Right lung (tissue), 10 donors: ENCODE results near the gene ISL2. TPM values are rescaled to one million over a fixed set of nuclear protein-coding genes. Genes with fewer than 3 reads are reported as not detected.
"Not testable (repeated sequence)": the region's sequence is repeated elsewhere in the genome, so short reads cannot be mapped to it uniquely, and the experiment has no call there.

Experiments
- DNase-seq, 2 donors: peaks; one replicate each; pipeline ENCODE4 v3.0.0-alpha.2; 2013
- long read RNA-seq, 8 donors: transcript quantifications; one replicate each; lab custom pipeline, GENCODE V29; 2026
- polyA plus RNA-seq, 5 donors: library from polyadenylated mRNA; unstranded; fragments of 120-200 nt; gene quantifications; one replicate each; pipeline versions ENCODE4 v1.2.1 to v1.2.3, GENCODE V29; 2013; ENCODE audit warnings: inconsistent platforms in 1 of 5, low replicate concordance in 1 of 5; ENCODE audit not compliant: insufficient read length in 5 of 5, insufficient read depth in 1 of 5

The ISL2 gene
- polyA plus RNA-seq = under 1 TPM in 3 of 5 donors, not detected in 2; 0.10 to 0.19 (median 0.13) TPM
- long read RNA-seq, donor 1 = 0 reads
- long read RNA-seq, donor 2 = 0 reads
- long read RNA-seq, donor 3, partial matches to known transcripts = 36 of 36 reads
- long read RNA-seq, donor 3, other reads (novel, unspliced or antisense) = 0 of 36 reads
- long read RNA-seq, donor 4 = 0 reads
- long read RNA-seq, donor 5 = 0 reads
- long read RNA-seq, donor 6, partial matches to known transcripts = 0 of 2 reads
- long read RNA-seq, donor 6, other reads (novel, unspliced or antisense) = 0 of 2 reads
- long read RNA-seq, donor 7 = 0 reads
- long read RNA-seq, donor 8 = 0 reads

DNA sequence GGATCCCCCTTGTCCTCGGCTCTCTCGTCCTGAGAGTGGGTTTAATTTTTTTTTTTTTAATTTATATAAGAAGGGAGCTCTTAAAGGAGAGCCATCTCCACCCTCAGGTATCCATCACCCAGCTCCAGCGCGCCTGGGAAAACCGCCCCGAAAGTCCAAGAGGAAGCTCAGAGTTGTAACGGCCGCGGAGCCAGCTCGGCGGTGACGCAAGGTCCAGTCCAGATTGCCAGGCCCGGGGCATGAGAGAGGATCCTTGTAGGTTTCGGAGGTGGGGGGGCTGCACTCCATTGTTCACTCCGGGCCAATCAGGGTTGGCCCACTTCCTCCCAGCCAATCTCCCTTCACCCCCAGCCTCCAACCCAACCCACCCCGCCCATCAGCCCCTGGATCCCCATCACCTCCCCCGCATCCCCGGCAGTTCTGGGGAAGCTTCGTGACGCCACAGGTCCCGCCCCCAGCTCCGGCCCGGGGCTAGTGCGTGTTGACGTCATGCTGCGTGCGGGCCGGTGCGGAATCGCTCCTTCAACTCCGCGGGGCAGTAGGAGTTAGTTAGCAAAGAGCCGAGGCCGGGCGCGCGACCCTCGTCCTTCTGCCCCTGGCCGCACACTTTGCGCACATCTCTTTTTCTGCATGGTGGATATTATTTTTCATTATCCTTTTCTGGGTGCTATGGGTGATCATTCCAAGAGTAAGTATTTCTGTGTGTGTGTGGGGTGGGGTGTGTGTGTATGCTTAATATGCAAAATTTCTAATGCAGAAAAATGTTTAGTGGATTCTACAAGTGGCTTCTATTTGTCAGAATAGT is at the start of gene ISL2:
Gene ISL2, plus strand, starts transcription at position 520 of the 805 bp plus-strand sequence. Its CDS starts 111 bp downstream, at position 631.
- no peak for DNase-seq

DNA sequence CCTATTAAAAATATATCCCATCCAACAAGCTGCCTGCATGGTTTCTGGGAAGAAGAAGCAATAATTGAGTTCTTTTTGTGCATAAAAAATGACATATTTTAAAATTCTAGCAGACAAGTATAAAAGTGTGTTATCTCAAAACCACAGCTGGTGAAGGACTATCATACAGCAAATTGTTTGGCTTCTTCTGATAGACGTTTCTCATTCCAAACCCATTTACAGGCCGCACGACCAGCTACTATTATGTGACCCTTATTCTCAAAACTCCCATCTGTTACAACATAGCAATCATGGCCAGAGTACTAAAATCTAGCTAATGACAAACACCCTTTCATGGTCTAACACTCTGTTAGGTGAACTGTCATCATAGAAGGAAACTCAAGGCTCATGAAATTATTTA is 47.0 kb upstream of the ISL2 start:
- DNase-seq = no peak

DNA sequence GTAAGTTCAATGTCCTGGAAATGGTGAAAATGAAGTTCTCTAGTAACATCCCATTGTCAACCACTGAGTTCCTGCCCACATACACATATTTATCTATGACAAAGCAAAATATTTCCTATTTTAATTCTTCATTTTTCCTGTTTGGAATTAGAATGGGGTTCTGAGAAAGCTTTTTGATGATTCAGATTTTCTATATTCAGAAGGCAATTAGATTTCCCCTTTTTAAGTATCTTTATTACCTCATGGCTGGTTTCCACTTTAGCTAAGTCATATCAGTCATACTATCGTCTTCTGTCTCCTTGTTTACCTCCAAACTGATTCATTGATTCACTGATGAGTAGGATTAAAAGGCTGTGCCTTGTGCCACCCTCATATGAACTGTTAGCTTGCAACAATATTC is 43.2 kb upstream of the ISL2 start:
- DNase-seq = no peak

DNA sequence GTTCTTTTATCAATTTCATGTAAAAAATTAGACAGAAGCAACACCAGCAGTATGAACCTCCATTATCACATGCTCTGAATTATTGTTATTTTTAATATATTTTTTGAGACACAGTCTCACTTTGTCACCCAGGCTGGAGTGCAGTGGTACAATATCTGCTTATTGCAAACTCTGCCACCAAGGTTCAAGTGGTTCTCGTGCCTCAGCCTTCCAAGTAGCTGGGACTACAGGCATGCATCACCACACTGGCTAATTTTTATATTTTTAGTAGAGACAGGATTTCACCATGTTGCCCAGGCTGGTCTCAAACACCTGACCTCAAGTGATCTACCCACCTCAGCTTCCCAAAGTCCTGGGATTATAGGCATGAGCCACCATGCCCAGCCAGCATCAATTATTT is 42.1 kb upstream of the ISL2 start:
- not testable (repeated sequence) for DNase-seq

DNA sequence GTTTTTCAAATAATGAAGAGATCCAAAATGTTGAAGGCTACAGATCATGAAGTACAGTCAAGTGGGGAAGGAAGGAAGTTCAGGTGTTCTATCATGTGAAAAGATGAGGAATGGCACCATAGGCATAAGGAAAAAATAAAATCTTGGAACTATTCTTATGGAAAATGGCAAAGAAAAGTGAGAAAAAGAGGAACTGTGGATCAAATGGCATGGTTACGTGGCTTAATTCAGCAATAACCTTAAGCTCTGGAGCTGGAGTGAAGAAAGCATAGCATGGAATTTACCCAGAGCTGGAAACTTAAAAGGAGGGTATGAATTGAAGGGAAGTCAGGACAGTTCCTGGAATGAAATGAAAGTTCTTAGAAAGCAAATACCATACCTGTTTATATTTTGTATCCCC is 39.7 kb upstream of the ISL2 start:
- no peak for DNase-seq

DNA sequence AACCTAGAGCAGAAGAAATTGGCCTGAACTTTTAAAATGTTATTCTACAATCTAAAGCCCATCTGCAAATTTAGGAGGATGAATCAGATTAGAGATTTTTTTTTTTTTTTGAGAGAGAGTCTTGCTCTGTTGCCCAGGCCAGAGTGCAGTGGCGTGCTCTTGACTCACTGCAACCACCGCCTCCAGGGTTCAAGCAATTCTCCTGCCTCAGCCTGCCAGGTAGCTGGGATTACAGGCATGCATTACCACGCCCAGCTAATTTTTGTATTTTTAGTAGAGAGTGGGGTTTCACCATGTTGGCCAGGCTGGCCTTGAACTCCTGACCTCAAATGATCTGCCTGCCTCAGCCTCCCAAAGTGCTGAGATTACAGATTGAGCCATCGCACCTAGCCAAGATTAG is 38.6 kb upstream of the ISL2 start:
- DNase-seq = not testable (repeated sequence)

DNA sequence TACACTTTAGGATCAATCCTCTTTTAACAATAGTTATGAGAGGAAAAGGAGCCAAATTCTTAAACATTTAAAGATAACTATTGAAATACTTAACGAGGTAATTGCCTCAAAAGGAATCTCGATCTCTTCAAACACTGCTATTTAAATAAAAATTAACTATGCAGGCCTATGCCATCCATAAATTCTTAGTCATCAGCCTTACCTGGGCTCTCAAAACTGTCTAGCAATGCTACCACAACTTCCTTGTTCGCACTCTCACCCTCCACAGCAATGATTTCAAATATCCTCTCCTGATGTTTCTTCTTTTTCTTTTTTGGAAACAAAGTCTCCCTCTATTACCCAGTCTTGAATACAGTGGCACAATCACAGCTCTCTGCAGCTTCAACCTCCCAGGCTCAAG is 37.6 kb upstream of the ISL2 start:
- DNase-seq = no peak

DNA sequence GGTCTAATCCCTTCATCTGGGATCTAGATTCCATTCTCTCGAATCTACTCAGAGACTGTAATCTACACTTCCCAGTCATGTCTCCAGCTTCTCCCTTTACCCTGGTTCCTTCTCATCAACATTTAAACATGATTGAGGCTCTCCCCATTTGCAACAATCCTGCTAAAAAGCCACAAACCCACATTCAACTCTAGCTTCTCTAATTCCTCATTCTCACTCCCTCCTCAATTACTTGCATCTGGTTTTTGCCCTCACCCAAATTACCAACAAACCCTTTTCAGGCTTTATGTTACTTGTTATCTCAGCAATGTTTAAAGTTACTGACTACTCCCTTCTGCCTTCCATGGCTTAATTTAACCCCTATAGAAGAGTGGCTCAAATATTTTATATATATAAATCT is 36.8 kb upstream of the ISL2 start:
- DNase-seq = no peak

DNA sequence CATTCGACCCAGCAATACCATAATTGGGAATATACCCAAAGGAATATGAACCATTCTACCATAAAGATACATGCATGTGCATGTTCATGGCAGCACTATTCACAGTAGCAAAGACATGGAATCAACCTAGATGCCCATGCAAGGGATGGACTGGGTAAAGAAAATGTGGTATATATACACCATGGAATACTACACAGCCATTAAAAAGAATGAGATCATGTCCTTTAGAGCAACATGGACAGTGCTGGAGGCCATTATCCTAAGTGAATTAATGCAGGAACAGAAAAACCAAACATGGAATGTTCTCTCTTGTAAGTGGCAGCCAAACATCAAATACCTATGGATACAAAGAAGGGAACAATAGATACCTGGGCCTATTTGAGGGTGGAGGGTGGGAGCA is 32.7 kb upstream of the ISL2 start:
- DNase-seq = no peak

DNA sequence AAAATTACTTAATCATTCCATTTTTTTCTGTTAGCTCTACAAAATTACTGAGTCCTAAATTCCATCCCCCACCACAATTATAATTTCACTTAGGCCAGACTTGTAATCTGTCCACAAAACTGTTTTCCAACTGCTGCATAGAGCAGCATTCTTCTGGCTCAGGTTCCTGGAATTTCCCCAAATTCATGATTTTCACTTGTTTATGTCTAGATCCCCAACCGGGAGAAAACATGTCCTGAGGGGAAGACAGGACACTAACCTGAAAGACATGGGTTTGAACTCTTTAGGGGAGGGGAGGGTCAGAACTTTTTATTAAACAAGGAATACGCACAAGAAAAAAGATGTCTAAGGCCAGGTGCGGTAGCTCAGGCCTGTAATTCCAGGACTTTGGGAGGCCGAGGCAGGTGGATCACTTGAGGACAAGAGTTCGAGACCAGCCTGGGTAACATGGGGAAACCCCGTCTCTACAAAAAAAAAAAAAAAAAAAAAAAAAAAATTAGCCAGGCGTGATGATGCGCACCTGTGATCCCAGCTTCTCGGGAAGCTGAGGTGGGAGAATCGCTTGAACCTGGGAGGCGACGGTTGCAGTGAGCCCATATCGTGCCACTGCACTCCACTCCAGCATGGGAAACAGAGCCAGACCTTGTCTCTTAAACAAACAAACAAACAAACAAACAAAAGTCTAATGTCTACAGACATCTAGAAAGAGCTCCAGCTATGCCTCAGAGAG is 26.8 kb upstream of the ISL2 start:
- peak in 1 of 2 donors; percentile 35 for DNase-seq

DNA sequence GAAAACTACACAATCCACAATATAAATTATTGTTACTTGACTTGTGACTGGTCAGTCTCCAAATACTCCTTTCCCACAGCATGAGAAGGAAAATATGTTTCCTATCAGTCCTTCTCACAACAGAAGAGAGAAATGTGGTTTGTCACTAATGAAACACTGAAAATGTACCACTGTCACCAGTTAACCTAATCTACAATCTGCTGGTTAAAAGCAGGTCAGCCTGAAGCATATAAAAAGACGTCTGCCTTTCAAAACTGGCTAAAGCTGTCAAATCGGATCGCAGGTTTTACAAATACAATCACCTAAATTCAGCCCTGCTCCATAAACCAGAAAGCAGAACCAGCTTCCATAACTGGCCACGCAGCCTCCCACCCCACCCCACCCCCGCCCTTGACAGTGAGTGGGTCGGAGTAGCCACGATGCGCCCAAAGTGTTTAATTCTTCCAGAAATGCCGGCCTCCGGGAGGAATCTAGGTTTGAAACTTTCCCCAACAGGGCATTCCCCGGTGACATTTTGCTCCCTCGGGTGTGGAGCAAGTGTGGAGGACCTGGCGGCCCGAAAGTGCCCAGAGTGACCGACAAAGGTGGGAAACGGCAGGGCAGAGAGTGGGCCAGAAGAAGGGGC is 26.0 kb upstream of the ISL2 start:
- DNase-seq = no peak

DNA sequence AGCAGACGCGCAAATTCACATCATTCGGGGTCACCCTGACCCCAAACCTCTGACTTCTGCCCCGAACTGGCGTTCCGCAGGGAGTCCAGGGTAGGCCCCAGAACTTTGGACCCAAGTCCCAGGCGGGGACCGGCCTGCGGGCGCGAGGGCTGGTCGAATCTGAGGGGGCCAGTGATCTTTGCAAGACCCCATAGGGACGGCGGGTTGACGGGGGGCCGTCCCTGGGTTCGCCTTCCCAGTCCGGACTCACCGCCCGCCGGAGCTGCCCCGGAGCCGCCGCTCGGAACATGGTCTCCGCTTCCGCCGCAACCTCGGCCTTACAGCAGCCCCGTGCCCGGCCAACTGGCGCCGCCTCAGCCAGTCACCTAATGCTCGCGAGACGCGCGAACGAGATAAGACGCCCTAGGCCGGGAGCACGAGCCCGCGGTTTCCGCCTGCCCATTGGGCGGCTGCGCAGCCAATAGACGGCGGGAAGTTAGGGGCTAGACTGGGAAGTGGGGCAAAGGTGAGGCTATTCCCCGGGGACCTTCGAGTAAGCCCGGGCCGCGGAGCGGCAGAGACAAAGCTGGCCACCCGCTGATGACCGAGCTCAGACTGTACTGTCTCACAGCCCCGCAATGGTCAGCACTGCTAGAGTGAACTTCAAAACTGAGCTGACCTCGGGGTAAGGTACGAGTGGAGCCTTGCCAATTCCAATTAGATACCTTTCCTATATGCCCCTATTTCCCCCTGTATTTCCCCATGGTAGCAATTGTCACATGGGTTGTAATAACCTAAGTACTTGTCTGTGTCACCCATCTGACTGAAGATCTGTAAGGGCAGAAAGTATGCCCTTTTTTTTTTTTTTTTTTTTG is 25.2 kb upstream of the ISL2 start, which contains the start of gene ETFA:
Gene ETFA, minus strand, starts transcription at position 370 of the 854 bp plus-strand sequence. Its CDS starts 81 bp downstream, at position 289.
- peak; percentile 93 to 94 for DNase-seq

DNA sequence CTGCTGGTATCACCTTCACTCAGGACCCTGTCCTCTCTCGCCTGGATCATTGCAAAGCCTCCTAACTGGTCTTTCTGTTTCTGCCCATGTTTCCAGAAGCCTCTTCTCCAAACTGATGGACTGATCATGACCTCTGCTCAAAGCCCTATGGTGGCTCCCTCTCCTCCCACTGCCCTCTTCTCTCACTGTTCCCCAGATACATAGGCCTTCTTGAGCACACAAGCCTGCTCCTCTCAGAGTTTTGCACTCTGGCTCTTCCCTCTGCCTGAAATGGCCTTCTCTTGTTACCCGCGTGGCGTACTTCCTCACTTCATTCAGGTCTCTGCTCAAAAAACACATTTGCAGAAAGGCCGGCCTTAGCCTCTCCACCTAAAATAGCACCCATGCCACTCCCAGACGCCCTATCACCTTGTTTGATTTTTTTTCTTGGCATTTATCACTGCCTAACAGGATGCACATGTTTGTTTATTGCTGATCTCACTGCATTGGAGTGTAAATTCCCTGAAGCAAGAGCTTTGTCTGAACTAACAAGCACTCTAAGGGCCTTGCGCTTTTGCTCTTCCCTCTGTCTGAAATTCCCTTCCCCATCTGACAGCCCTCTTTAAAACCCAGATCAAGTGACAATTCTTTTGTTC is 23.9 kb upstream of the ISL2 start:
- no peak for DNase-seq

DNA sequence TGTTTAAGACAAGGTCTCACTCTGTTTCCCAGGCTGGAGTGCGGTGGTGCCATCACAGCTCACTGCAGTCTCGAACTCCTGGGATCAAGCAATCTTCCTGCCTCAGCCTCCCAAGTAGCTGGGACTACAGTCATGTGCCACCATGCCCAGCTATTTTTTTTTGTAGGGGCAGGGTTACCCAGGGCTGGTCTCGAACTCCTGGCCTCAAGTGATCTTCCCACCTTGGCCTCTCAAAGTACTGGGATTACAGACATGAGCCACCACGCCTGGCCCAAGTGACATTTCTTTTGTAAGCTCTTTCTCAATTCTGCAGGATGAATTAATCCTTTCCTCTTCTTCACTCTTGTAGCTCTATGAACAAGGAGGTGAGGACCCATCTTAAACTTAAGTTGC is 23.4 kb upstream of the ISL2 start:
- DNase-seq = not testable (repeated sequence)

DNA sequence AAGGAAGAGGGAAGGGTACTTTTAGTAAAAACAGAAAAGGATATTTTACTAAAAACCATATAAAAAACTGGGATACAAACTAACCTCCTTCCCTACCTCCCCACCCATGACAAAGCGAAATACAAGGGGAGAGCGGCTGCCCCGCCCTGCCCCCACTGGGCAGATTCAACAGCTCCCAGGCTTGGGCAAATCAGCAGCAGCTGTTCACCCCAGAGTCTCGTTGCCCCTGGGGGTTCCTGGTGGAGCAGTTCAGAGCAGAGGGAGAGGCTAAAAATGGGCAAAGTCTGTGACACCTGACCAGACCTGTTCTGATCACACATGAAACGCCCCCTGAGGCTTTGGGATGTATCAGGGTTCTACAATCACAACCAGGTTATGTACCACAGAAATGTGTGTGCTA is 22.8 kb upstream of the ISL2 start:
- DNase-seq = no peak

DNA sequence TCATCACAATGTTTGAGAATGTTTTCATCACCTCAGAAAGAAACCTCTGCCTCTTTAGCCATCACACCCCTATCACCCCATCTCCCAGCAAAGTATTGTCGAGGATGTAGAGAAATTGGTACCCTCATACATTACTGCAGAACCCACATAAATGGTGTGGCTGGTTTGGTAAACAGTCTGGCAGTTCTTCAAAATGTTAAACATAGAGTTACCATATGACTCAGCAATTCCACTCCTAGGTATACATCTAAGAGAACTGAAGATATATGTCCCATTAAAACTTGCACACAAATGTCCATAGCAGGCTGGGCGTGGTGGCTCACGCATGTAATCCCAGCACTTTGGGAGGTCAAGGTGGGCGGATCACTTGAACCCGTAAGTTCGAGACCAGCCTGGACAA is 16.6 kb upstream of the ISL2 start:
- DNase-seq = no peak

DNA sequence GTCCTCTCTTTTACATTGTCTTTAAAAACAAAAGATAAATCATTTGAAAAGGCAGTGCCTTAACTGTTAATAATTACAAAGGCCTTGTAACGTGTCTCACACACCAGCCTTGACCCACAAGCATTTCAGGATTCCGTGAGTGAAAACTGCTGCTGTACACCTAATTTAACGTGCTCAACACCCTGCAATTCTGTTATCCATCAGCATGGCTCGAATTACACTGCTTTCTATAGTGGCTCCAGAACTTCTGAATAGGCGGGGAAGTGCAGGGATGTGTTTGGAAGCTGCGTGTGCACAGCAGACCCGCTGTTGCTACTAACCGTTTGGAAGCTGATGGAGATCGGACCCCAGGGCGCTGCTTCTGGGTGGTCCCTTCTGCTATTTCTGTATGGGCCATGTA is 15.4 kb upstream of the ISL2 start:
- no peak for DNase-seq

DNA sequence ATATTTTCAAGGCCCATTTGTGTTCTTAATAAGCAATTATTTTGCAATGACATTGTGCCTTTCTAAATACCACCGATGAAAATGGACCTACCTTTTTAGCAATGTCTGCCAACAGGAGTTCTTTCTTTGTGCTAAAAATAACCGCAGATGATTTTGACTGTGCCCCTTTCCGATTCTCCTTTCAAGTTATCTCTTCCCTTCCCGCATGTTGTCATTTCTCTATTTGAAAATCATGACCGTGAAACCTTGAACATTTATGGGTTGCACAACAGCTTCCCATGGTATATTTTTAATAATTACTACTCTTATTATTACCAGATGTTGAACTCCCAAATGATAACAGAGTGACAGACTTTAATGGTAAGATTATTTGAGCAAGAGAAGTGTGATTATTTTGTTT is 15.0 kb upstream of the ISL2 start:
- no peak for DNase-seq

DNA sequence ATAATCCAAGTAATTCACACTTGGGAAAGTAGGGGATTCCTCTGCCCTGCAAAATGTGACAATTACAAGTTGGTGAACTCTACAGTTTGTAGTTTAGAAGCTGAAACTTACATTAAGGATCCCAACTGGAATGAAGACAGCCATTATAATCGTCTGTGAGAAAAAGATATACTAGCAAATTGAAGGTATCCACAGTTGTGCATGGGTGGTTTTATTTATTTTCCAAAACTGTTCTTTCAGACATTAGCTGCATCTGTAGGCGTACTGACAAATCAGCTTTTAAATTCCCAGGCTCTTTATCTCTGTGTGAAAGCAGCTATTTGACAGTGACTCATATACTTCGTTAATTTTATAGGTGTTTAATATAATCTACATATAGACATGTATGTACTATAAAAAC is 12.5 kb upstream of the ISL2 start:
- DNase-seq = no peak

DNA sequence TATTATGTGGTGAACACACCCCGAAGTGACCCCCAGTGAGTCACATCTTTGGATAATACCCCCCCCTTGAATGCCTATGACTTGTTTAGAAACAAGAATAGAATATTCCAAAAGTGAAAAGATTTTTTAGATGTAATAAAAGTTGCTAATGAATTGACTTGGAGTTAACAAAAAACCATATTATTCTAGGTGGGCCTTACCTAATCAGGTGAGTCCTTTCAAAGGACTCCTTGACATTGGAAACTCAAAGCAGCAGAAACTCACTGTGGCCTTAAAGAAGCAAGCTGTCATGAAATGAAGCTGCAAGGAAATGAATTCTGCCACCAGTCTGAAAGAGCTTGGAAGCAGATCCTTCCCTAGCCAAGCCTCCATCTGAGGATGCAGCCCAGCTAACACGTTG is 10.9 kb upstream of the ISL2 start:
- DNase-seq = no peak
